Germinal center (tissue), 1 donor: ENCODE data around the gene PDZK1.
"Not testable (repeated sequence)": the region's sequence is repeated elsewhere in the genome, so short reads cannot be mapped to it uniquely, and the experiment has no call there.

Source experiments
- DNase-seq: peaks from one replicate; pipeline ENCODE4 v3.0.0; 2012; ENCODE audit warnings: mixed read lengths, low spot score

The PDZK1 gene

DNA sequence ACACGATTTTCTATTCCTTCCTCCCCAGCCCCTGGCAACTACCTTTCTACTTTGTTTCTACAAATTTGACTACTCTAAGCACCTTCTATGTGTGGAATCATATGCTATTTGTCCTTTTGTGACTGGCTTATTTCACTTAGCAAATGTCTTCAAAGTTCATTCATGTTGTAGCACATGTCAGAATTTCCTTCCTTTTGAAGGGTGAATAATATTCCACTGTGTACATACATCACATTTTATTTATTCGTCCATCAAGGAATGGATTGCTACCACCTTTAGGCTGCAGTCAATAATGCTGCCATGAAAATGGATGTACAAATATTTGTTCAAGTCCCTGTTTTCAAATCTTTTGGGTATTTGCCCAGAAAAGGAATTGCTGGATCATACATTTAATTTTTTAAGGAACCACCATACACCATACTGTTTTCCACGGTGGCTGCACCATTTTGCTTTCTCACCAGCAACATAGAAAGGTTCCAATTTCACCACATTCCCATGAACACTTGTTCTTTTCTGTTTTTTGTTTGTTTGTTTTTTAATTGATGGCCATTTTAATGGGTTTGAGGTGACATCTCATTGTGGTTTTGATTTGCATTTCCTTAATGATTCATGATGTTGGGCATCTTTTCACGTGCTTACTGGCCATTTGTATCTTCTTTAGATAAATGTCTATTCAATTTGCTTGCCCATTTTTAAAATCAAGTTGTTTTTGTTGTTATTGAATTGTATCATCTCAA, 3.3 kb upstream of the PDZK1 start:
- DNase-seq = no peak

GRCh38 chr1:145708063-145708462, 895 bp upstream of the PDZK1 start:
- no peak for DNase-seq

DNA sequence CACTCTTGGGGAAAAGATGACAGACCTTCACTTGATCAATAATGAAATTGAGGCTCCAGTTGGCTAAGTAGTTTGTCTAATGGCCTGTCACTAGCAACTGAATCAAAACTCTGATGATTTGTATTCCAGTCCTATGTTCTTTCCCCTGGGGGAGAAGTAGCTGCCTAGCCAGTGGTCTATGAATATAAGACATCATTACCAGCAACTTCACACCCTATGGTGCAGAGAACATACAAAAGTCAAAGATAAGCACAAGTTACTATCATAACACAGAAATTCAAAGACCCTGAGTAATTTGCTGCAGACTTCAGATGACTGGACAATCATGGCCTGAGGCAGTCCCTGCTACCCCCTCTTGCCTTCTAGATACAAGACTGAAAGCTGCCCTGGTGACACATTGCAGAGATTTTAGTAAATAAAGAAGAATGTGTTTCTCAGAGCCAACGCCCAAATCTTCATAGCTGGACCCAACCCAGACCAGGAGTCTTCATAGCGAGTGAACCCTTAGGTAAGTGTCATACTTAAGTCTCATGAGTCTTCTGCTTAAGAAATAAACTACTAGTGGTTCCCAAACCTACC, 993 bp downstream of the PDZK1 start:
- DNase-seq = no peak

DNA sequence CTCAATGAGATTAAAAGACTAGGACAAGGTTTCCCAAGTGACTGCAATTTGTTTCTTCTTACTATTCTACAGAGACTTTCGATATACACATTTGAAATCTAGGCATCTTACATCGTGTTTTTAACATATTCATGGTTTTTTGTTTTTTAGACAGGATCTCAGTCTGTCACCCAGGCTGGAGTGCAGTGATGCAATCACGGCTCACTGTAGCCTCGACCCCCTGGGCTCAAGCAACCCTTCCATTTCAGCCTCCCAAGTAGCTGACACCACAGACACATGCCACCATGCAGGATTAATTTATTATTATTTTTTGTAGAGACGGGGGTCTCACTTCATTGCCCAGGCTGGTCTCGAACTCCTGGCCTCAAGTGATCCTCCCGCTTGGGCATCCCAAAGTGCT, 1.5 kb downstream of the PDZK1 start:
- DNase-seq = no peak

- DNase-seq = no peak
These were observed 4.3 kb downstream of the PDZK1 start for GRCh38 chr1:145702826-145703225.

DNA sequence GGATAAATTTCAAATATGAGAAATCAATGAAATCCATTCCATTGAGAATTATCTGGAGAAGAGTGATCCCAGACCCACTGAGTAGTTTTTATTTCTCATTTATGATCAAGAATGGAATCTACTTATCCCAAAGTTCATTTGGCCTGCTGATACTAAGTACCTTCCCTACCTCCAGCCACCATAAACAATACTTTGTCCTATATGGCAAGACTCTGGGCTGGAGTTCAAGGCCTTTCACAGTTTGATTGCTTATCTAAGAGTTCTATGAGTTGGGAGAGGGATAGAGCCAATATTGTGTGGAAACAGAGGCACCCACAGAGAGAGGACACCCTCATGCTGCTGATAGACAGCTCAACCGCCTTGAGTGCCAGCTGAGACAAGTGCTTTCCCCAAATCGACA, 5.1 kb downstream of the PDZK1 start:
- no peak for DNase-seq

DNA sequence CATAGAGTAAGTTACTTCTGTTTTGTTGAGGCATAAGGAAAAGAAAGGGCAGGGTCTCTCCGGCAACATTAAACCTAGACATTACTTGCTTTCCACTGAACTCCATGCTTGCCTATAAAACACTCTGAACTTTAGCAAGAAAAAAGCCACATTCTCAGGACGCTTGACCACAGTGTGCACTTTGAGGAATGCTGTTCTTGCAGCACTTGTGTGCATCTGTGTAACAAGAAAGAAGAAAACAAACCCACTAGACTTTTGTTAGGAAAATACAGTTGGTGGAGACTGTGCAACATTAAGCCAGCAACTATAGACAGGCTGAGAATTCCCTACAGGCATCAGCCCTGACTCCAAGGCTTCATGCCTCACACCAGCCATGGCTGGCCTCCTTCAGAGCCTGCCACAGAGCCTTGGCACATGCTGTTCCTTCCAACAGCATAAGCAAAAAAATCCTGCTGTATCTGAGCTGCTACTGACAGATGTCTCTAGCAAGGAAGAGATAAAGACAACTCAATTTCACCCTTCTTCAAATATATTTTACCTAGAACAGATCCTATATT, 5.8 kb downstream of the PDZK1 start:
- DNase-seq = no peak

- no peak for DNase-seq
These were observed 10.6 kb downstream of the PDZK1 start for GRCh38 chr1:145696630-145696960.

- DNase-seq = no peak
These were observed 11.1 kb downstream of the PDZK1 start for GRCh38 chr1:145695821-145696629.

- DNase-seq = no peak
These were observed 14.3 kb downstream of the PDZK1 start for GRCh38 chr1:145692785-145693443.

GRCh38 chr1:145690587-145691558, 16.3 kb downstream of the PDZK1 start:
- no peak for DNase-seq

DNA sequence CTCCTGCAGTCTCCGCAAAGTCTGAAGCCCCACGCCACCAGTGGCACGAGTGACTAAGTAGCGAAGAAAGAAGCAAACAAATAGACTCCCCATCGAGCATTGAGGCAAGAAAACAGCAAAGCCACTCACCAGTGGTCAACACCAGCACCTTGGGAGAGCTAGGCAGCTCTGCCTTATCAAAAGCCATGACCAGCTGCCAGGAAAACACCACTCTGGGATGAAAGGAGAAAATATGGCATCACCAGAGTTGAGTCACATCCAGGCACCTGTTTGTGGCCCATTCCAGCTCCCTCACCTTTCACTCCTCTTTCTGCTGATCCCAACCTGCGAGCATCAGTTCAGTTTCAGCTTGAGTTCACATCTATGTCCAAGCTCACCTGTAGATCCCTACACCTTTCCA, 17.2 kb downstream of the PDZK1 start:
- no peak for DNase-seq

GRCh38 chr1:145688924-145689323, 18.2 kb downstream of the PDZK1 start:
- DNase-seq = no peak

- no peak for DNase-seq
These were observed 18.8 kb downstream of the PDZK1 start for GRCh38 chr1:145688328-145688727.

- not testable (repeated sequence) for DNase-seq
These were observed 21.1 kb downstream of the PDZK1 start for GRCh38 chr1:145686078-145686477.

- not testable (repeated sequence) for DNase-seq
These were observed 22.3 kb downstream of the PDZK1 start for GRCh38 chr1:145684858-145685257.

GRCh38 chr1:145673217-145673616, 34.0 kb downstream of the PDZK1 start:
- not testable (repeated sequence) for DNase-seq

- DNase-seq = not testable (repeated sequence)
These were observed 36.0 kb downstream of the PDZK1 start for GRCh38 chr1:145670995-145671745.

DNA sequence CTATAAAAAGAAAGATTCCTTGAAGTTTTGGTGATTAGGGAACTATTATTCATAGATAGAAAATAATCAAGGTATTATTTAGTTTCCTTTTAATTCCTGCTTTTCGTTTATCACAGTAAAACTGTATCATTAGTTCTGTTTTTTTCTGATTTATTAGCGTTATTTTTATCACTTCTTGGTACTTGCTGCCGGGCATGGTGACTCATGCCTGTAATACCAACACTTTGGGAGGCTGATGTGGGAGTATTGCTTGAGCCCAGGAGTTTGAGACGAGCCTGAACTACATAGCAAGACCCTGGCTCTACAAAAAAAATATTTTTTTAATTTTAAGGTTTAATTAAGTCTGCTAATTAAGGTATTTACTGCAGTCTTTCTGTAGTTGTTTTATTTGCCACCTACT, 42.2 kb downstream of the PDZK1 start:
- DNase-seq = not testable (repeated sequence)

DNA sequence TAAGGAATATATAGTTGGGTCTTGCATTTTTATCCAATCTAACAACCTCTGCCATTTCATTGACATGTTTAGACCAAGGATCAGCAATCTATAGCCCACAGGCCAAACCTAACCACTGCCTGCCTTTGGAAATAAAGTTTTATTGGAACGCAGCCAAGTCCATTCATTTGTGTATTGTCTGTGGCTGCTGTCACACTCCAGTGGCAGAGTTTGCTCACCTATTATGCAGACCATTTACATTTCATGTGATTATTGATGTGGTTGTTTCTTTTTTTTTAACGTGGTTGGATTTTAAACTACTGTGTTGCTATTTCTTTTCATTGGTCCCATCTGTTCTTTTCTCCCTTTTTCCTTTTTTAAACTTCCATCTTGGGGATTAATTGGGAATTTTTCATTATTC, 44.7 kb downstream of the PDZK1 start:
- DNase-seq = not testable (repeated sequence)
